G401.6 (cell line): Measurements from ENCODE around the gene TMEM30B.
"Not testable (repeated sequence)": the region's sequence is repeated elsewhere in the genome, so short reads cannot be mapped to it uniquely, and the experiment has no call there.

Experiments used
- FAIRE-seq: peaks from 2 replicates; lab custom pipeline; 2012; peaks lifted over from hg19 to GRCh38; lab: Jason Lieb, UNC

Gene TMEM30B, protein sequence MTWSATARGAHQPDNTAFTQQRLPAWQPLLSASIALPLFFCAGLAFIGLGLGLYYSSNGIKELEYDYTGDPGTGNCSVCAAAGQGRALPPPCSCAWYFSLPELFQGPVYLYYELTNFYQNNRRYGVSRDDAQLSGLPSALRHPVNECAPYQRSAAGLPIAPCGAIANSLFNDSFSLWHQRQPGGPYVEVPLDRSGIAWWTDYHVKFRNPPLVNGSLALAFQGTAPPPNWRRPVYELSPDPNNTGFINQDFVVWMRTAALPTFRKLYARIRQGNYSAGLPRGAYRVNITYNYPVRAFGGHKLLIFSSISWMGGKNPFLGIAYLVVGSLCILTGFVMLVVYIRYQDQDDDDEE

GRCh38 chr14:61281186-61281947, at the start of gene TMEM30B:
Gene TMEM30B (minus strand): TSS chr14:61281338. CDS start chr14:61281147, 191 bp downstream.
- FAIRE-seq: no peak

DNA sequence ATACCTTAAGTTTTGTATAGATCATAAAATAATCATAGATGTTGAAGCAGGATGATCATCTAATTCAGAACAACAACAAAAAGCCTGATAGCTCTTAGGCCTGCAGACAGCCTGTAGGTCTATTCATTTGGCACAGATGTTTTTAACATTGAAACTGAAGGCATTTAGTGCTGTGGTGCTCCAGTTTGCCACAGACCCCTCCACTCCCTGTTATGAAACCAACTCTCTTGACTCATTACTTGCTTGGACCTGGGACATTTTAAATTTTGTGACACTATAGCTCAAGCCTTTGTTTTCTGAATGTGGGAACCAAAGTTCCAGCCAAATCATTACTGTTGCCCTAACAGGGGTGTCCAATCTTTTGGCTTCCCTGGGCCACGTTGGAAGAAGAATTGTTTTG, 49.4 kb upstream of the TMEM30B start:
- no peak for FAIRE-seq

- FAIRE-seq: no peak
Measured at GRCh38 chr14:61329478-61330051, 48.4 kb upstream of the TMEM30B start.

DNA sequence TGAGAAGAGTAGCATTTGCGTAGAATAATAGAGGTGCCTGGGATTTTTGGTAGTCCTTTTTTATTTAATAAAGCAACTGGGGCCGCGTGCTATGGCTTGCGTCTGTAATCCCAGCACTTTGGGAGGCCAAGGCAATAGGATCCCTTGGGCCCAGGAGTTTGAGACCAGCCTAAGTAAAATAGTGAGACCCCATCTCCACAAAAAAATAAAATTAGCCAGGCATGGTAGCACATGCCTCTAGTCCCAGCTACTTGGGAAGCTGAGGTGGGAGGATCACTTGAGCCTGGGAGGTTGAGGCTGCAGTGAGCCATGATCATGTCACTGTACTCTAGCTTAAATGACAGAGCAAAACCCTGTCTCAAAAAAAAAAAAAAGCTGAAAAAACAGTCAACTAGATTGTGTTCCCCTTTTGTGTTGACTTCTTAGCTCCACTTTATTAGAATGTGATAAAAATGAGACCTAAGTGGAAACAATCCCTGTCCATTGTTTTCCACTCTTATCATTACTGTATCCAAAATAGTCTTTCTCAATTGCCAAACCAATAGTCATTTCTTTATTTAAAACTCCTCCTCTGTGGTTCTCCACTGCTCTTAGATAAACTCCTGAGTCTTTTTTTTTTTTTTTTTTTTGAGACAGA, 47.6 kb upstream of the TMEM30B start:
- no peak for FAIRE-seq

- FAIRE-seq: no peak
Measured at GRCh38 chr14:61326847-61327246, 45.7 kb upstream of the TMEM30B start.

DNA sequence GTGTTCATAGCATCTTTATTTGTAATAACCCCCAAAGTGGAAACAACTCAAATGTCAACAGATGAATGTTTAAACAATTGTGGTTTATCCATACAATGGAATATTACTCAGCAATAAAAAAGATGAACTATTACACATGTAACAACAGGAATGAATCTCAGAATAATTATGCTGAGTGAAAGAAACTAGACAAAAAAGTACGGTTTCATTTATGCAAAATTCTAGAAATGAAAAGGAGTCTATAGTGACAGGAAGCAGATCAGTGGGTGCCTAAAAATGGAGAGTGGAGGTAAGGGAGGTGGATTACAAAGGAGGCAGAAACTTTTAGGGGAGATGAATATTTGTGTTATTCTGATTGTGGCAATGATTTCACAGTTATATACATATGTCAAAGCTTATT, 45.0 kb upstream of the TMEM30B start:
- FAIRE-seq: no peak

DNA sequence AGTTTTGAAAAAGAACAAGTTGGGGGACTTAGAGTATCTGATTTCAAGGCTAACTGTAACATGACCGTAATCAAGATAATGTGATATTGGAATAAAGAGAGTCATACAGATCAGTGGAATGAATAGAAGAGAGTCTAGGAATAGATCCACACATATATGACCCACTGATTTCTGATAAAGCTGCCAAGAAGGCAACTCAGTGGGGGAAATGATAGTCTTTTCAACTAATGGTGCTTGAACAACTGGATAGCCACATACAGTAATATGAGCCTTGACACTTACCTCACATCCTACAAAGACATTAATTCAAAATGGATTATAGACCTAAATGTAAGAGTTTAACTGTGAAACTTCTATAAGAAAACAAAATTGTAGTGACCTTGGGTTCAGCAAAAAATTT, 44.0 kb upstream of the TMEM30B start:
- FAIRE-seq: no peak

GRCh38 chr14:61323970-61324369, 42.8 kb upstream of the TMEM30B start:
- no peak for FAIRE-seq

DNA sequence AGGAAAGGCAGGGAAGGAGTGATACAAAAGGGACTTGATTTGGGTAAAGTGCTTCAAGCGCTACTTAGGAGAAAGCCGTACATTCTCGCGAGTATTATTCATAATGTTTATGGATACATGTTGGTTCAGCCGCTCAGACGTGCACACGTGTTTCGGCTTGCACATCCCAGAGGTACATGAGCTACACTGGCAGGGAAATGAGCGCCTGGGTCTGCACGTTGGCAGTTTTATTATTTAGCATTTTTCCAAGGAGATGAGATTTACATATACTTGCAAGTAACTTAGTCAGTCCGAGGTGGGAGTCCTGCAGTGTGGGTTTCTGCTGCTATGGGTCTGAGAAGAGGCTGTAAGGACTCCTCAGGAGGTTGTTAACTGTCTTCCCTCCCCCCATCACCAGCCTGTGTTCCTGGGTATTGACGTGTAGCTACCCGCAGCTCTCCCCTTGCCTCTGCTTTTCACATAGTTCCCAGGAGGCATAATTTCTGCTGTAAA, 41.7 kb upstream of the TMEM30B start:
- FAIRE-seq: no peak

GRCh38 chr14:61322011-61322798, 41.1 kb upstream of the TMEM30B start:
- no peak for FAIRE-seq

- FAIRE-seq: no peak
Measured at GRCh38 chr14:61321385-61322010, 40.4 kb upstream of the TMEM30B start, which contains the start of gene PRKCH. Gene PRKCH (plus strand): TSS chr14:61321579. CDS start chr14:61322102, 523 bp downstream.

DNA sequence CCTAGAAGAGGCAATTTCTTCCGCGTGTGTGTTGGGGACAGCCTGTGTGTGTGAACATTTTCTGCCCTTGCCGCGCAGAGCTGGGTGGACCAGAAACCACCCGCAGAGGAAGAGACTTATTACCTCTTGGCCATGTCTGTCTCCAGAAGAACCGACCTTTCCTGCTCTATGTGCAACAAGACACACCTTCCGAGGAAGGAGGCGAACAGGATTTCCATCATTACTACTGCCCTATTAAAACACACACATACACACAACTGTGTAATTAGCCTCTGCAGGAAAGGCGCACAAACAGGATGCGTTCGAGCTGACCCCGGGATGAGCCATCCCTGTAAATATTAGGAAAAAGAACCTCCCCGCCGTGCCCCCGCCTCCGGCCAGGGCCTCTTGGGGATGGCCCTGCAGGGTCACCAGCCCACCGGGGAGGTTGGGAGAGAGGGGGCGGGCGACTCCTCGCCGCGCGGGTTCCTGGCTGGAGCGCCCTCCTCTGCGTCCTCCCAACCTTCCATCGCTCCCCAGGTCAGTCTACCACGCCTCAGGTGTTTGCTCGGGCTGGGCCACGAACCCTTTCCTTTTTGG, 39.8 kb upstream of the TMEM30B start:
- no peak for FAIRE-seq

DNA sequence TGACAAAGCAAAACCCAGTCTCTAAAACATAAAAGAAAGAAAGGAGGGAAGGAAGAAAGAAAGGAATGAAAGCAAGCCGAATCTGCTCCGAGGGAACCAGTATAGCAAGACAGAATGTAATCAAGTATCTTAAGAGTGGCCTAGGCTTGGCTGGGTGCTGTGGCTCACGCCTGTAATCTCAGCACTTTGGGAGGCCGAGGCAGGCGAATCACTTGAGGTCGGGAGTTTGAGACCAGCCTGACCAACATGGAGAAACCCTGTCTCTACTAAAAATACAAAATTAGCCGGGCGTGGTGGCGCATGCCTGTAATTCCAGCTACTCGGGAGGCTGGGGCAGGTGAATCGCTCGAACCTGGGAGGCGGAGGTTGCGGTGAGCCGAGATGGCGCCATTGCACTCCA, 39.0 kb upstream of the TMEM30B start:
- FAIRE-seq: not testable (repeated sequence)

GRCh38 chr14:61319706-61320105, 38.6 kb upstream of the TMEM30B start:
- FAIRE-seq: no peak

DNA sequence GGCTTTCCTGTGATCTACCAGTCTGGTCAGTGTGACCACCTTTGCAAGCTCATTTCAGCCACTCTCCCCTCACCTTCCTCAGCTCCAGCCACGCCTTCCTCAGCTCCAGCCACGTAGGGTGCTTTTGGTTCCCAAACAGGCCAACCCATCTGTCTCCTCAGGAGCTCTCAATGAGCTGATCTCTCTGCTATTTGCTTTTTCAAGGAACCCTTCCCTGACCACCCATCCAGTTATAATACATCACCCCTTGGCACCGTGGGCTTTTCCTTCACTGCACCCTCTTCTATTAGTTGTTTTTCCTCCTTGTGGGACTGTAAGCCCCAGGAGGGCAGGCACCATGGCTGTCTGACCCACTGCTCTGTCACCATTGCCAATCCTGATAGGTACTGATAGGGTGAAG, 37.9 kb upstream of the TMEM30B start:
- no peak for FAIRE-seq

GRCh38 chr14:61315313-61315712, 34.2 kb upstream of the TMEM30B start:
- no peak for FAIRE-seq

GRCh38 chr14:61308701-61309100, 27.6 kb upstream of the TMEM30B start:
- not testable (repeated sequence) for FAIRE-seq

GRCh38 chr14:61308198-61308597, 27.1 kb upstream of the TMEM30B start:
- FAIRE-seq: no peak

GRCh38 chr14:61304688-61305087, 23.6 kb upstream of the TMEM30B start:
- FAIRE-seq: no peak

- FAIRE-seq: no peak
Measured at GRCh38 chr14:61300754-61301153, 19.6 kb upstream of the TMEM30B start.

- no peak for FAIRE-seq
Measured at GRCh38 chr14:61300209-61300608, 19.1 kb upstream of the TMEM30B start.
